Naive thymus-derived CD4-positive, alpha-beta T cell (primary cell): ENCODE data around the gene MOB1B. TPM values are rescaled to one million over a fixed set of nuclear protein-coding genes. Genes with fewer than 3 reads are reported as not detected.

ENCODE experiments used
- ATAC-seq: fragments of 150-1000 bp; cut with Tn5 transposase; 2 replicates; pipeline ENCODE4 v1.10.0; 2021; ENCODE audit warnings: mild to moderate bottlenecking, moderate library complexity
- CTCF ChIA-PET: fragments of 350-600 bp; sonication (Branson Sonifier 250); formaldehyde crosslinking; loops from one replicate; lab custom pipeline; 2021; ENCODE audit warnings: antibody characterized with exemption; lab: Charles Lee
- POLR2A ChIA-PET: fragments of 350-600 bp; sonication (Branson Sonifier 250); formaldehyde crosslinking; loops from one replicate; lab custom pipeline; 2021; ENCODE audit warnings: antibody characterized with exemption, inconsistent platforms; lab: Charles Lee
- DNase-seq, 9 donors: peaks; one replicate each; pipeline versions ENCODE4 v3.0.0 to v3.0.0-alpha.2; 2020 to 2022; ENCODE audit warnings: mixed read lengths in 1 of 9
- H3K27ac ChIP-seq: one replicate; pipeline ENCODE4 v1.7.0; 2013; ENCODE audit warnings: mild to moderate bottlenecking, low read depth, low read length, moderate library complexity
- H3K27me3 ChIP-seq, 2 donors: one replicate each; pipeline ENCODE4 v1.7.0; 2013; ENCODE audit warnings: low read length in 2 of 2, mild to moderate bottlenecking in 2 of 2, moderate library complexity in 2 of 2; ENCODE audit not compliant: control insufficient read depth in 2 of 2, insufficient read depth in 2 of 2
- H3K36me3 ChIP-seq, 3 experiments: 1 replicate in 2 of 3; 2 replicates in 1 of 3; pipeline ENCODE4 v1.7.0; 2013; ENCODE audit warnings: low read length in 3 of 3, mild to moderate bottlenecking in 3 of 3, moderate library complexity in 1 of 3; ENCODE audit not compliant: insufficient read depth in 3 of 3, control insufficient read depth in 2 of 3
- H3K4me1 ChIP-seq, 2 donors: one replicate each; pipeline ENCODE4 v1.7.0; 2013; ENCODE audit warnings: low read length in 2 of 2, mild to moderate bottlenecking in 2 of 2, moderate library complexity in 1 of 2; ENCODE audit not compliant: control insufficient read depth in 2 of 2, insufficient read depth in 2 of 2
- H3K4me3 ChIP-seq: 2 replicates; pipeline ENCODE4 v1.7.0; 2013; ENCODE audit warnings: mild to moderate bottlenecking, low read length
- H3K9me3 ChIP-seq, 3 experiments: 1 replicate in 2 of 3; 2 replicates in 1 of 3; pipeline ENCODE4 v1.7.0; 2013; ENCODE audit warnings: low read length in 3 of 3; ENCODE audit not compliant: control insufficient read depth in 2 of 3
- H3K27ac Mint-ChIP-seq, 9 donors: one replicate each; pipeline ENCODE4 v1.8.0; 2020 to 2022; ENCODE audit warnings: mixed read lengths in 9 of 9, mild to moderate bottlenecking in 8 of 9, moderate library complexity in 5 of 9, inconsistent platforms in 2 of 9
- H3K27me3 Mint-ChIP-seq, 5 donors: one replicate each; pipeline ENCODE4 v1.8.0; 2021 to 2022; ENCODE audit warnings: mixed read lengths in 5 of 5, mild to moderate bottlenecking in 1 of 5
- H3K36me3 Mint-ChIP-seq, 5 donors: one replicate each; pipeline ENCODE4 v1.8.0; 2020 to 2022; ENCODE audit warnings: mixed read lengths in 5 of 5, mild to moderate bottlenecking in 3 of 5, inconsistent platforms in 1 of 5
- H3K4me1 Mint-ChIP-seq, 7 donors: one replicate each; pipeline ENCODE4 v1.8.0; 2020 to 2022; ENCODE audit warnings: mixed read lengths in 7 of 7, mild to moderate bottlenecking in 3 of 7, inconsistent platforms in 1 of 7
- H3K4me3 Mint-ChIP-seq, 10 donors: one replicate each; pipeline ENCODE4 v1.8.0; 2020 to 2022; ENCODE audit warnings: mild to moderate bottlenecking in 10 of 10, mixed read lengths in 10 of 10, moderate library complexity in 6 of 10, inconsistent platforms in 2 of 10
- H3K9me3 Mint-ChIP-seq, 11 donors: one replicate each; pipeline ENCODE4 v1.8.0; 2020 to 2022; ENCODE audit warnings: mixed read lengths in 11 of 11, mild to moderate bottlenecking in 4 of 11, inconsistent platforms in 1 of 11, moderate library complexity in 1 of 11
- intact Hi-C, 2 donors: fragments of 100-400 bp; cut with micrococcal nuclease; formaldehyde crosslinking; loops; one replicate each; pipeline ENCODE4 v1.15.1; 2023
- polyA plus RNA-seq, 2 donors: library from polyadenylated mRNA; unstranded; fragments of 300-500 nt; fragmentation: Illumina TruSeq; gene quantifications; one replicate each; pipeline ENCODE4 v1.2.3, GENCODE V29; 2021
- total RNA-seq, 6 experiments: library from RNA in 5 of 6; stranded (reverse) in 5 of 6; gene quantifications; 1 replicate in 5 of 6; 2 replicates in 1 of 6; pipeline ENCODE4 v1.2.3 and lab custom pipeline; 2021 to 2026

The MOB1B gene
- total and polyA plus RNA-seq, 7 experiments from 2014 or later: 2.0 to 20.3 (median 12.4) TPM

GRCh38 chr4:70931347-70931746, 29.2 kb downstream of the MOB1B start:
- H3K36me3 Mint-ChIP-seq: peaks cover 0 to 17% (median 9%) of the 10 kb centered on the region in 5 donors
- CTCF ChIA-PET: interaction anchor here (0.6 kb wide), 1 partner anchor 302 kb away, joined by 3 read pairs; no protein-coding TSS in a partner anchor
- peaks cover 0 to 15% of the 10 kb centered on the region in 2 donors for H3K4me1 ChIP-seq
- H3K27me3 ChIP-seq: no peaks in the 10 kb centered on the region
- H3K27ac Mint-ChIP-seq: peak overlapping the region in 3 of 9 donors; percentile 41 to 75 (median 74)
- intact Hi-C loops: no loop called here
- H3K4me3 ChIP-seq: no peak overlapping the region
- ATAC-seq (no peak), DNase-seq (no peak)
- H3K9me3 ChIP-seq: no peaks in the 10 kb centered on the region
- H3K36me3 ChIP-seq: no peaks in the 10 kb centered on the region
- peaks cover 17 to 42% (median 32%) of the 10 kb centered on the region in 7 donors for H3K4me1 Mint-ChIP-seq
- no peak overlapping the region for H3K4me3 Mint-ChIP-seq
- peaks cover 0 to 4% (median 0%) of the 10 kb centered on the region in 11 donors for H3K9me3 Mint-ChIP-seq
- POLR2A ChIA-PET: no interaction called here
- no peak overlapping the region for H3K27ac ChIP-seq
- H3K27me3 Mint-ChIP-seq: no peaks in the 10 kb centered on the region

- Histone ChIP-seq H3K4me3 (no peak overlapping the region), H3K36me3 (no peaks in the 10 kb centered on the region), H3K4me1 (peaks cover 0 to 7% of the 10 kb centered on the region in 2 donors), H3K27ac (no peak overlapping the region), H3K9me3 (no peaks in the 10 kb centered on the region), H3K27me3 (no peaks in the 10 kb centered on the region)
- peaks cover 0 to 20% (median 14%) of the 10 kb centered on the region in 5 donors for H3K36me3 Mint-ChIP-seq
- ATAC-seq (no peak), DNase-seq (no peak)
- intact Hi-C loops: no loop called here
- peak overlapping the region in 1 of 9 donors; percentile 1 for H3K27ac Mint-ChIP-seq
- peaks cover 10 to 39% (median 25%) of the 10 kb centered on the region in 7 donors for H3K4me1 Mint-ChIP-seq
- H3K4me3 Mint-ChIP-seq: no peak overlapping the region
- peaks cover 0 to 4% (median 0%) of the 10 kb centered on the region in 11 donors for H3K9me3 Mint-ChIP-seq
- ChIA-PET POLR2A (no interaction called here), CTCF (no interaction called here)
- H3K27me3 Mint-ChIP-seq: no peaks in the 10 kb centered on the region
These were observed 30.8 kb downstream of the MOB1B start for GRCh38 chr4:70932984-70933383.

GRCh38 chr4:70935038-70935695, 33.0 kb downstream of the MOB1B start:
- no peaks in the 10 kb centered on the region for H3K27me3 Mint-ChIP-seq
- DNase-seq (no peak), ATAC-seq (no peak)
- Histone ChIP-seq H3K9me3 (no peaks in the 10 kb centered on the region), H3K4me1 (peaks cover 0 to 4% of the 10 kb centered on the region in 2 donors), H3K36me3 (no peaks in the 10 kb centered on the region), H3K4me3 (no peak overlapping the region), H3K27me3 (no peaks in the 10 kb centered on the region), H3K27ac (no peak overlapping the region)
- H3K4me1 Mint-ChIP-seq: peaks cover 7 to 43% (median 29%) of the 10 kb centered on the region in 7 donors
- peaks cover 0 to 21% (median 17%) of the 10 kb centered on the region in 5 donors for H3K36me3 Mint-ChIP-seq
- peaks cover 0 to 4% (median 0%) of the 10 kb centered on the region in 11 donors for H3K9me3 Mint-ChIP-seq
- intact Hi-C loops: no loop called here
- H3K4me3 Mint-ChIP-seq: no peak overlapping the region
- ChIA-PET CTCF (no interaction called here), POLR2A (no interaction called here)
- peak overlapping the region in 1 of 9 donors; percentile 67 for H3K27ac Mint-ChIP-seq

- Mint-ChIP-seq H3K4me3 (peak overlapping the region in 5 of 10 donors; percentile 1 to 28 (median 5)), H3K9me3 (peaks cover 0 to 4% (median 0%) of the 10 kb centered on the region in 11 donors), H3K27ac (peak overlapping the region in 5 of 9 donors; percentile 3 to 63 (median 16)), H3K36me3 (peaks cover 0 to 25% (median 18%) of the 10 kb centered on the region in 5 donors), H3K27me3 (no peaks in the 10 kb centered on the region), H3K4me1 (peaks cover 7 to 34% (median 19%) of the 10 kb centered on the region in 7 donors)
- H3K27ac ChIP-seq: no peak overlapping the region
- peaks cover 0 to 4% of the 10 kb centered on the region in 2 donors for H3K4me1 ChIP-seq
- H3K9me3 ChIP-seq: no peaks in the 10 kb centered on the region
- intact Hi-C loops: no loop called here
- H3K27me3 ChIP-seq: no peaks in the 10 kb centered on the region
- no peak for ATAC-seq
- H3K4me3 ChIP-seq: no peak overlapping the region
- ChIA-PET POLR2A (no interaction called here), CTCF (no interaction called here)
- no peak for DNase-seq
- H3K36me3 ChIP-seq: no peaks in the 10 kb centered on the region
These were observed 34.1 kb downstream of the MOB1B start for GRCh38 chr4:70936200-70936787.

- intact Hi-C loops: no loop called here
- H3K27ac Mint-ChIP-seq: no peak overlapping the region
These were observed 35.9 kb downstream of the MOB1B start for GRCh38 chr4:70938086-70938485.

GRCh38 chr4:70940134-70940533, 38.0 kb downstream of the MOB1B start:
- H3K27ac Mint-ChIP-seq: no peak overlapping the region

More at GRCh38 chr4:70938086-70938485, 35.9 kb downstream of the MOB1B start:
- Mint-ChIP-seq H3K9me3 (no peaks in the 10 kb centered on the region), H3K27me3 (no peaks in the 10 kb centered on the region), H3K4me1 (peaks cover 7 to 38% (median 23%) of the 10 kb centered on the region in 7 donors), H3K4me3 (no peak overlapping the region), H3K36me3 (peaks cover 0 to 24% (median 20%) of the 10 kb centered on the region in 5 donors)
- ChIA-PET POLR2A (no interaction called here), CTCF (no interaction called here)
- Histone ChIP-seq H3K36me3 (no peaks in the 10 kb centered on the region), H3K27ac (no peak overlapping the region), H3K4me3 (no peak overlapping the region), H3K9me3 (no peaks in the 10 kb centered on the region), H3K4me1 (peaks cover 0 to 4% of the 10 kb centered on the region in 2 donors), H3K27me3 (no peaks in the 10 kb centered on the region)
- DNase-seq: no peak
- ATAC-seq: no peak

More at GRCh38 chr4:70940134-70940533, 38.0 kb downstream of the MOB1B start:
- ChIA-PET CTCF (interaction anchor here (0.8 kb wide), 1 partner anchor 51 kb away, joined by 3 read pairs; no protein-coding TSS in a partner anchor), POLR2A (interaction anchor here (0.6 kb wide), 1 partner anchor 39 kb away, joined by 4 read pairs; no protein-coding TSS in a partner anchor)
- peaks cover 16 to 43% (median 26%) of the 10 kb centered on the region in 7 donors for H3K4me1 Mint-ChIP-seq
- H3K27me3 Mint-ChIP-seq: no peaks in the 10 kb centered on the region
- H3K4me3 ChIP-seq: no peak overlapping the region
- H3K27ac ChIP-seq: no peak overlapping the region
- H3K4me1 ChIP-seq: peaks cover 0 to 4% of the 10 kb centered on the region in 2 donors
- no peak for ATAC-seq
- intact Hi-C loops: no loop called here
- no peaks in the 10 kb centered on the region for H3K27me3 ChIP-seq
- DNase-seq: no peak
- H3K9me3 Mint-ChIP-seq: peaks cover 0 to 4% (median 0%) of the 10 kb centered on the region in 11 donors
- H3K36me3 Mint-ChIP-seq: peaks cover 0 to 37% (median 33%) of the 10 kb centered on the region in 5 donors
- no peaks in the 10 kb centered on the region for H3K9me3 ChIP-seq
- no peak overlapping the region for H3K4me3 Mint-ChIP-seq
- no peaks in the 10 kb centered on the region for H3K36me3 ChIP-seq
